ENCODE results near the gene RAI1. TPM values are rescaled to one million over a fixed set of nuclear protein-coding genes. Genes with fewer than 3 reads are reported as not detected.

RAI1 gene
- total RNA-seq, 4 donors from 2014 or later = 17.0 to 36.3 (median 22.3) TPM

DNA sequence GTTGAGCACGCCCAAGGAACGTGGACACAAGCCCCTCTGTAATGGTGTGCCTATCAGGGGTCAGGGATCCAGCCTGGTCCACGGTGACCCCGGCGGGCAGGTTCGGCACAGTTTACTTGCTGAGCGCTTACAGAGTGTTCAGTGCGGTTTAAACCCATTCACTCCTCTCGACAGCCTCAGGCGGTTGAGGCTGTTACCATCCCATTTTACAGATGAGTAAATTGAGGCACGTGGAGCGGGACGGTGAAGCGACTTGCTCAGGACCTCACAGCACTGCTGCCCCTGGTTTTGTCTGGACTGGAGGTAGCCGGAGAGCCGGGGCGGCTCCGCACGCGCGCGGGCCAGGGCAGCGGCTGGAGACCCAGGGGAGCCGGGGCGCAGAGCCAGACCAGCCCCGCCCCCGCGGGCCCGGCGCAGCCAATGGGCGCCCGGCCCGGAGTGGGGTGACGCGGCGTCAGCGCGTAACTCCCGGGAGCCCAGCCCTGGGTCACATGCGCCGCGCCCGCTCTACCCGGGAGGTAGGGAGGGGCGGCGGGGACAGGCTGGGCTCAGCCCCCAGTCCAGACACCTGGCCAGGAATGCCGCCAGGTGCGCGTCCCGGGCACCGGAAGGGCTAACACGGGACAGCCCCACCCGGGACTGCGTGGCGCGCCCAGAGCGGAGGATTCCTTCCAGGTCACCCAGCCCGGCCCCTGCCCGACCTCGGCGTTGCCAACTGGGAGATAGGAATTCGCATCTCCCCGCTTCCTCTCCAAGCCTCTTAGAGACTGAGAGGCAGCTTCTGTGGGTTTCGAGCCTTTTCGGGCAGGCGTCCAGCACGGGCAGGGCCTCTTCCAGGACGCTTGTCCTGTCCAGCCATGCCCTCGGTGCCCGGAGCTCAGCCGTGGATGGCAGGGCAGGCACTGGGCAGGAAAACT is 158.8 kb downstream of the RAI1 start:
- Histone ChIP-seq H3K4me1 (peaks cover 61 to 96% (median 71%) of the 10 kb centered on the region in 3 donors), H3K36me3 (no peaks in the 10 kb centered on the region), H3K27ac (peak overlapping the region; percentile 97 to 100 (median 98)), H3K27me3 (no peaks in the 10 kb centered on the region), H3K4me3 (peak overlapping the region; percentile 30 to 74 (median 50)), H3K9me3 (no peaks in the 10 kb centered on the region)
- peak; percentile 41 for DNase-seq
- WGBS, 2 donors = 0 to 4% methylated on average over 1 to 22 of the region's 71 CpGs
- intact Hi-C loops (cut with DNase I) = no loop called here
- peak in 3 of 4 donors; percentile 60 to 91 (median 86) for TF ChIP-seq POLR2A (IDR thresholded peaks at IDR 0.05)
- TF ChIP-seq, protein P1, sequence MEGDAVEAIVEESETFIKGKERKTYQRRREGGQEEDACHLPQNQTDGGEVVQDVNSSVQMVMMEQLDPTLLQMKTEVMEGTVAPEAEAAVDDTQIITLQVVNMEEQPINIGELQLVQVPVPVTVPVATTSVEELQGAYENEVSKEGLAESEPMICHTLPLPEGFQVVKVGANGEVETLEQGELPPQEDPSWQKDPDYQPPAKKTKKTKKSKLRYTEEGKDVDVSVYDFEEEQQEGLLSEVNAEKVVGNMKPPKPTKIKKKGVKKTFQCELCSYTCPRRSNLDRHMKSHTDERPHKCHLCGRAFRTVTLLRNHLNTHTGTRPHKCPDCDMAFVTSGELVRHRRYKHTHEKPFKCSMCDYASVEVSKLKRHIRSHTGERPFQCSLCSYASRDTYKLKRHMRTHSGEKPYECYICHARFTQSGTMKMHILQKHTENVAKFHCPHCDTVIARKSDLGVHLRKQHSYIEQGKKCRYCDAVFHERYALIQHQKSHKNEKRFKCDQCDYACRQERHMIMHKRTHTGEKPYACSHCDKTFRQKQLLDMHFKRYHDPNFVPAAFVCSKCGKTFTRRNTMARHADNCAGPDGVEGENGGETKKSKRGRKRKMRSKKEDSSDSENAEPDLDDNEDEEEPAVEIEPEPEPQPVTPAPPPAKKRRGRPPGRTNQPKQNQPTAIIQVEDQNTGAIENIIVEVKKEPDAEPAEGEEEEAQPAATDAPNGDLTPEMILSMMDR (IDR thresholded peaks at IDR 0.05) = peak in 1 of 6 experiments; percentile 6

- TF ChIP-seq, protein P1 (IDR thresholded peaks at IDR 0.05) = peak in 1 of 6 experiments; percentile 6
- TF ChIP-seq POLR2A (IDR thresholded peaks at IDR 0.05) = peak in 1 of 4 donors; percentile 22
These were observed 159.7 kb downstream of the RAI1 start for GRCh38 chr17:17840751-17841591.

DNA sequence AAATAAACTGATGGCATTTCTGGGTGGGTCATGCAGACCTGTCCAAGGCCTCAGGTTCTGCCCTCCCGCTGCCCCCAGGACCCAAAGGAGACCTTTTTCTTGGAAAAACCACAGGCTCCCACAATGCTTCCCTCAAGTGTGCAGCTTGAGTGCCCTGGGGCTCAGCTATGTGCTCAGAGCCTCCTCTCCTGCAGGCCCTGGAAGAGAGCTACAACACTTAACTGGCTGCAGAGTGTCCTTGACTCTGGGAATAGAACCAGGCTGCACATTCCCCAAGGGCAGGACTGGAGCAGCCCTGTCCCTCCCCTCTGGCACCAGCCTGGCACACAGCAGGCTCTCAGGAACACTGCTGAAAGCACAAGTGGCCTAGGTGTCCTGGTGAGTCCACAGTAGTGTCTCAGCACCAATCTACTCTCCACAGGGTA is 160.4 kb downstream of the RAI1 start:
- TF ChIP-seq, protein P1 (IDR thresholded peaks at IDR 0.05) = no peak
- TF ChIP-seq POLR2A (IDR thresholded peaks at IDR 0.05) = no peak
- H3K27me3 ChIP-seq = no peaks in the 10 kb centered on the region
- WGBS, 2 donors = no CpG with 5 or more reads among the region's 1 CpG

More at GRCh38 chr17:17840751-17841591, 159.7 kb downstream of the RAI1 start:
- Histone ChIP-seq H3K27ac (peak overlapping the region; percentile 97 to 100 (median 98)), H3K27me3 (no peaks in the 10 kb centered on the region), H3K4me3 (peak overlapping the region; percentile 30 to 74 (median 50)), H3K4me1 (peaks cover 52 to 95% (median 62%) of the 10 kb centered on the region in 3 donors), H3K9me3 (no peaks in the 10 kb centered on the region), H3K36me3 (peaks cover 0 to 7% (median 0%) of the 10 kb centered on the region in 3 donors)
- 32 to 41% methylated on average over 4 to 7 of the region's 7 CpGs for WGBS, 2 donors
- no peak for DNase-seq
- intact Hi-C loops (cut with DNase I) = no loop called here

DNA sequence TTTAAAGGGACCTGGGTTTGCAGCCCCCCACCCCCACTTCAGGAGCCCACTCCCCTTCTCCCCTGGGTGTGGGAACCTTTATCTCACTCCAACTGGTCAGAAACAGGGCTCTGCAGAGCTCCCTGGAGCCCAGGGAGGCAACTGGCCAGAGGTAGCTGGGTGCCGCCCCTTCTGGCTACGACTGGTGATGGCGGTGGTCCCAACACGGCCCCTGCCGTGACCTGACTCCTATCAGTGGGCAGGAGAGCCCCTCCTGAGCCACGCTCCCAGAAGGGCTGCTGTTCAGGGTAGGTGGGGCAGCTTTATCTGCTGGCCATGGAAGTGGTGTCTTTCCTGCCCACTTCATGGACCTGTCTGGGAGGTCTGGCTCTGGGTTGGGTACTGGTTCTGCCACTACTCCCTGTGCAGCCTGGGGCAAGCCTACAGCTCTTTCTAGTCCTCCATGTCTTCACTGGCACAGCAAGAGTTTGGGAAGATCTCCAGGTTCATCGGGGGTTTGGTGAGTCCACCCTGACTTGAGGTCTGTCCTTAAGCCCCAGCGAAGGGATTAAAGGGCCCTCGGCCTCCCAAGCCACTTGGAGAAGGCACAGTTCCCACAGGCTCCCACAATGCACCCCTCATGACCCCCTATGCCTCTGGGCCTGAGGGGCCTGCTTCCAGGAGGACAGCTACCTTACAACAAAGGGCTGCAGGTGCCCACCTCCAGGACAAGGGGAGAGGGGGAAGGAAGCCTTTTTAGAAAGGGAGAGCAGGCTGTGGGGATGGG is 161.0 kb downstream of the RAI1 start:
- 20 to 80% methylated on average over 1 of the region's 9 CpGs for WGBS, 2 donors
- peaks cover 45 to 89% (median 57%) of the 10 kb centered on the region in 3 donors for H3K4me1 ChIP-seq
- H3K27ac ChIP-seq = peak overlapping the region; percentile 97 to 100 (median 98)
- H3K9me3 ChIP-seq = no peaks in the 10 kb centered on the region
- peak overlapping the region in 1 of 4 donors; percentile 11 for H3K4me3 ChIP-seq
- intact Hi-C loops (cut with DNase I) = no loop called here
- peaks cover 0 to 20% (median 0%) of the 10 kb centered on the region in 3 donors for H3K36me3 ChIP-seq
- no peak for TF ChIP-seq POLR2A (IDR thresholded peaks at IDR 0.05)
- TF ChIP-seq, protein P1 (IDR thresholded peaks at IDR 0.05) = no peak
- no peak for DNase-seq
- H3K27me3 ChIP-seq = no peaks in the 10 kb centered on the region

More for the DNA sequence above, 160.4 kb downstream of the RAI1 start:
- Histone ChIP-seq H3K9me3 (no peaks in the 10 kb centered on the region), H3K4me3 (no peak overlapping the region), H3K27ac (peak overlapping the region; percentile 97 to 100 (median 98)), H3K4me1 (peaks cover 52 to 91% (median 62%) of the 10 kb centered on the region in 3 donors), H3K36me3 (peaks cover 0 to 13% (median 0%) of the 10 kb centered on the region in 3 donors)
- DNase-seq = no peak
- intact Hi-C loops (cut with DNase I) = no loop called here

All from esophagus squamous epithelium (tissue), 5 donors.